ENCODE results near the gene RDH12.

GRCh38 chr14:67782090-67782489 lies 80.4 kb downstream of the RDH12 start:
- no peak for TF ChIP-seq CTCF (IDR thresholded peaks at IDR 0.05 in 2 of 3, conservative IDR thresholded peaks at IDR 0.05 in 1 of 3; ENCODE audit: borderline replicate concordance in 1 of 3, insufficient read depth in 1 of 3, low read depth in 2 of 3, low read length in 2 of 3)
- TF ChIP-seq CEBPB (IDR thresholded peaks at IDR 0.05; ENCODE audit: low read depth): no peak
- TF ChIP-seq POLR2A (IDR thresholded peaks at IDR 0.05; ENCODE audit: borderline replicate concordance, extremely low read depth, insufficient read depth, insufficient read length): no peak
- no peak for TF ChIP-seq JUND (IDR thresholded peaks at IDR 0.05)
